Middle frontal gyrus (tissue), 1 donor: ENCODE measurements around the gene ANXA4.
"Not testable (repeated sequence)": the region's sequence is repeated elsewhere in the genome, so short reads cannot be mapped to it uniquely, and the experiment has no call there.

ENCODE experiments used
- DNase-seq: peaks from one replicate; pipeline ENCODE4 v3.0.0-alpha.2; 2015; ENCODE audit warnings: low spot score; ENCODE audit errors: extremely low spot score

Gene ANXA4

GRCh38 chr2:69776886-69777785 is 35.2 kb downstream of the ANXA4 start:
- DNase-seq: no peak

DNA sequence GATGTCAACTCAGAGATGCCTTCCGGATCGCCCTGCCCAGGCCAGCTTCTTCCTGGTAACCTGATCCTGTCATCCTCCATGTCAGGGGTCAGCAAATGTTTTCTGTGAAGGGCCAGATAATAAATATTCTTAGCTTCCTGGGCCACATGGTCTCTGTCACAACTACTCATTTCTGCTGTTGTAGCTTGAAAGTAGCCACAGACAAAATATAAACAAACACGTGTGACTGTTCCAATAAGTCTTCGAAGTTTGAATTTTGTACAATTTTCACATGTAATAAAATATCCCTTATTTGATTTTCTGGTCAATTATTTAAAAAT is 35.8 kb downstream of the ANXA4 start:
- no peak for DNase-seq

GRCh38 chr2:69779258-69780001 is 37.5 kb downstream of the ANXA4 start:
- no peak for DNase-seq

- DNase-seq: no peak
These were observed 39.0 kb downstream of the ANXA4 start for GRCh38 chr2:69780921-69781320.

- no peak for DNase-seq
These were observed 39.7 kb downstream of the ANXA4 start for GRCh38 chr2:69781321-69782248.

- no peak for DNase-seq
These were observed 42.3 kb downstream of the ANXA4 start for GRCh38 chr2:69784228-69784627.

DNA sequence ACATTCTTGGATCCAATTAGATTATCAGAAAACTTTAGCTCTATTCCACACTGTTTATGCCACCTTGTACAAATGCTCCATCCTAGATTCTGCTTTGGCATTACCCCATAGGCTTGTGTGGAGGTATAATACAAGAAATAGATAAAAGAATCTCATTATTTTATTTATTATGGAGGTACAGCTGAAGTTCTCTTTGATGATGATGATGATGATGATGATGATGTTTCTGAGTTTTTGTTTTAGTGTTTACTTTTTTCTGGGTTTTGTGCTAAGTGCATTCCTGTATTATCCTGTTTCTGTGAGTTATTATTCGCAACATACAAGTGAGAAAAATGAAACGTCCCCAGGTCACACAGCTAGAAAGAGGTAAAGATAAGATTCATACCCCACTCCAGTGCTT is 43.4 kb downstream of the ANXA4 start:
- DNase-seq: no peak

GRCh38 chr2:69786052-69786560 is 44.2 kb downstream of the ANXA4 start:
- DNase-seq: no peak

DNA sequence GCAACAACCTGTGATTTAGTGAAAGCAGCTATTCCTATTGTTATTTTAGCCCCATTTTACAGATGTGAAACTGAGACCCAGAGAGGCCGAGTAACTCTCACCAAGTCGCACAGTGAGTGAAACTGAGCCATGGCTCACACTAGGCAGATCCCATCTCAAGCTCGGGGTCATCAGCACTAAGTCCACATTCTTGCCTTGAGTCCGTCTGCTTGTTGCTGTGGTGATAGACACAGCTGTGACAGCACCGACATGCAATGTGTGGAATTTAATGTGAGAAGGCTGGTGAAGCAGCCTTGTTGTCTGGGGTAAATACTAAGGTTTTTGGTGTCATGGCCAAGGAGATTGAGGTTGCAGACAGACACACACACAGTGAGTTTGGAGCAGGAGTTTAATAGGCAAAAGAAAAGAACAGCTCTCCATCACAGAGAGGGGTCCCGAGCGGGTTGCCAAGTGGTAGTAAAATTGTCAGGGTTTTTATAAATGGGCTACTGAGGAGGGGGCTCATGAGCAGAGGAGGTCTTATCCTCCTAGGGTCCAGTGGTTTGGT is 47.3 kb downstream of the ANXA4 start:
- no peak for DNase-seq

DNA sequence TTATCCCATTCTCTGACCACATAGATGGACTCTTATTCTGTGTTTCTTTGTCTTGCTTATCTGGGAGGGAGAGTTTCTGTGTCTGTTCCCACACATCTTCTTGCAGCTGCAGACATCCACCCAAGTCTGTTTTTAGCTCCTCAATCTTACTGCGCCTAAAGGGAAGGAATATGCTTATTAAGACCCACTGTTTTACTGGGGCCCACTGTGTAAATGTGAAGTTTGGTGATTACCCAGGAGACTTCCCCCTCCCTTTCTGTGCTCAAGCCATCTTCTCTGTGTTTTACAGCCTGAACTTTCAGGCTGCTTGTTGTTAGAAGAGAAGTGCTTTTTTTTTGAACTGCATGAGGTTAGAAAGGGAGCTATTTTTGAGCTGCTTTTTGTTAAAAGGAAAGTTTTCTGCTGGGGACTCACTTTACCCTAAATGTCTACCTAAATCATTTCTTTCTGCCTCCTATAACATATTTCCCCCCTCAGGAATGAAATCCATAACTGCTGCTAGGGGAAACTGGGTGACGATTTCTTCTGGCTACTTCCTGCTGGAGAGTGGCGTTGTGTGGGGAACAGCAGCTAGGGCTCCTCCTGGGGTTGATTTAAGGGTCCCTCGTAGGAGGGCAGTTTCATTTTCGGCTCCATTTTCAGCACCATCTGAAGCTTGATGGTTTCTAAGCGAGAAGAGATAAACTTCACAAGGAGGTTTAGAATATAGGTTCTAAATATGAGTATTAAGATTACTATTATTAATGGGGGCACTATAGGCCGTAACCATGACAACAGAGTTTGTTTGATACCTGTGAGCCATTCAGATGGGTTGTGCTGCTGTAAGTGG is 48.1 kb downstream of the ANXA4 start:
- DNase-seq: no peak

GRCh38 chr2:69790601-69790959 is 48.6 kb downstream of the ANXA4 start:
- no peak for DNase-seq

GRCh38 chr2:69791045-69791444 is 49.1 kb downstream of the ANXA4 start:
- no peak for DNase-seq

- no peak for DNase-seq
These were observed 54.2 kb downstream of the ANXA4 start for GRCh38 chr2:69796174-69796573.

GRCh38 chr2:69797235-69797634 is 55.3 kb downstream of the ANXA4 start:
- no peak for DNase-seq

GRCh38 chr2:69797836-69798289 is 55.9 kb downstream of the ANXA4 start:
- DNase-seq: no peak

GRCh38 chr2:69798290-69798908 is 56.5 kb downstream of the ANXA4 start:
- no peak for DNase-seq

GRCh38 chr2:69798909-69799526 is 57.1 kb downstream of the ANXA4 start:
- DNase-seq: no peak

- DNase-seq: no peak
These were observed 59.9 kb downstream of the ANXA4 start for GRCh38 chr2:69801745-69802290.

DNA sequence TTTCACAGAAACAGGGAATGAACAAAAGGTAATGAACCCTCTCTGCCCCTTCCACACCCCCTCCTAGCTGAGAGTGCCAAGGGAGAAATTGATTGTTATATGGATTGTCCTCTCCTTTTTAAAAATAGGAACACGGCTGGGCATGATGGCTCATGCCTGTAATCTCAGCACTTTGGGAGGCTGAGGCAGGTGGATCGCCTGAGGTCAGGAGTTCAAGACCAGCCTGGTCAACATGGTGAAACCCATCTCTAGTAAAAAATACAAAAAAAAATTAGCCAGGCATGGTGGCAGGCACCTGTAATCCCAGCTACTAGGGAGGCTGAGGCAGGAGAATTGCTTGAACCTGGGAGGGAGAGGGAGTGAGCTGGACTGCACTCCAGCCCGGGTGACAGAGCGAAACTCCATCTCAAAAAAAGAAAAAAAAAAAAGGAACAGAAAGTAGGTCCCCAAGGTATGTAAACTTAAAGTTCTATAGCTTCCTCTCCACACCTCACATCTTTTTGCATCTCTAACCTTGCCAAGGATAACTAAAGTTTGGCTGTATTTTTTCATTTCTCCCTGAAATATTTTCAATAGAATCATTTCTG is 60.9 kb downstream of the ANXA4 start:
- DNase-seq: not testable (repeated sequence)
